GM23338 (cell line): Measurements from ENCODE around the gene NXN. TPM values are rescaled to one million over a fixed set of nuclear protein-coding genes. Genes with fewer than 3 reads are reported as not detected.

Source experiments
- ATAC-seq: fragments of 200-7000 bp; cut with Tn5 transposase; 3 replicates; pipeline ENCODE4 v1.9.1; 2020
- DNase-seq: peaks from one replicate; pipeline ENCODE4 v3.0.0-alpha.2; 2015; ENCODE audit warnings: low spot score
- H2AFZ ChIP-seq: fragments of 200-600 bp; sonication (generic); 2 replicates; pipeline ENCODE4 v1.8.0; 2016; ENCODE audit warnings: antibody characterized with exemption, mild to moderate bottlenecking, moderate library complexity
- H3F3A ChIP-seq: fragments of 200-600 bp; sonication (generic); replicated peaks from 2 replicates; pipeline ENCODE4 v1.8.0; 2017; ENCODE audit warnings: antibody characterized with exemption, mixed run types, low read depth
- H3K27ac ChIP-seq: fragments of 200-600 bp; sonication (generic); 2 replicates; pipeline ENCODE4 v1.6.1; 2016; ENCODE audit warnings: low read depth
- H3K27me3 ChIP-seq: fragments of 200-600 bp; sonication (generic); 2 replicates; pipeline ENCODE4 v1.8.0; 2016; ENCODE audit warnings: mild to moderate bottlenecking, mixed run types, moderate library complexity; ENCODE audit not compliant: insufficient read depth
- H3K36me3 ChIP-seq: fragments of 200-600 bp; sonication (generic); 2 replicates; pipeline ENCODE4 v1.8.0; 2016; ENCODE audit warnings: mild to moderate bottlenecking; ENCODE audit not compliant: insufficient read depth
- H3K4me1 ChIP-seq: fragments of 200-600 bp; sonication (generic); 2 replicates; pipeline ENCODE4 v1.8.0; 2016; ENCODE audit warnings: mild to moderate bottlenecking, moderate library complexity; ENCODE audit not compliant: insufficient read depth
- H3K4me2 ChIP-seq: fragments of 200-600 bp; sonication (generic); 2 replicates; pipeline ENCODE4 v1.7.1; 2017; ENCODE audit warnings: mixed run types
- H3K4me3 ChIP-seq: fragments of 200-600 bp; sonication (generic); 2 replicates; pipeline ENCODE4 v1.6.1; 2016; ENCODE audit warnings: mixed run types
- H3K79me2 ChIP-seq: fragments of 200-600 bp; sonication (generic); replicated peaks from 2 replicates; pipeline ENCODE4 v1.8.0; 2017; ENCODE audit warnings: mild to moderate bottlenecking; ENCODE audit not compliant: insufficient read depth
- H3K9me2 ChIP-seq: fragments of 200-600 bp; sonication (generic); 2 replicates; pipeline ENCODE4 v1.8.0; 2017; ENCODE audit not compliant: insufficient read depth
- H4K20me1 ChIP-seq: fragments of 200-600 bp; sonication (generic); replicated peaks from 2 replicates; pipeline ENCODE4 v1.8.0; 2017; ENCODE audit warnings: mild to moderate bottlenecking; ENCODE audit not compliant: insufficient read depth
- H3K27ac Mint-ChIP-seq: 2 replicates; pipeline ENCODE4 v1.8.0; 2020; ENCODE audit warnings: inconsistent platforms, mild to moderate bottlenecking, moderate library complexity, mixed read lengths
- H3K27me3 Mint-ChIP-seq: 3 replicates; pipeline ENCODE4 v1.8.0; 2022; ENCODE audit warnings: low read depth, mild to moderate bottlenecking, moderate library complexity, mixed read lengths, inconsistent platforms; ENCODE audit not compliant: insufficient read depth, poor library complexity
- H3K36me3 Mint-ChIP-seq: 3 replicates; pipeline ENCODE4 v1.8.0; 2021; ENCODE audit warnings: low read depth, mild to moderate bottlenecking, inconsistent platforms, moderate library complexity, mixed read lengths
- H3K4me1 Mint-ChIP-seq: 3 replicates; pipeline ENCODE4 v1.8.0; 2020; ENCODE audit warnings: mild to moderate bottlenecking, inconsistent platforms, mixed read lengths
- H3K4me3 Mint-ChIP-seq: 3 replicates; pipeline ENCODE4 v1.8.0; 2021; ENCODE audit warnings: moderate library complexity, mild to moderate bottlenecking, inconsistent platforms, mixed read lengths
- H3K9me3 Mint-ChIP-seq: 3 replicates; pipeline ENCODE4 v1.8.0; 2020; ENCODE audit warnings: moderate library complexity, mild to moderate bottlenecking, inconsistent platforms, mixed read lengths
- CREB1 ChIP-seq: fragments of 250-450 bp; sonication (Bioruptor Pico); IDR thresholded peaks from 2 replicates; pipeline ENCODE4 v1.5.0; 2020; ENCODE audit warnings: low read depth, mild to moderate bottlenecking, moderate library complexity
- EZH2phosphoT487 ChIP-seq: fragments of 200-600 bp; sonication (generic); IDR thresholded peaks from one replicate; pipeline ENCODE4 v1.8.1; 2018; ENCODE audit warnings: antibody characterized with exemption; ENCODE audit not compliant: unreplicated experiment
- JUNB ChIP-seq: IDR thresholded peaks from one replicate; pipeline ENCODE4 v1.6.1; 2016; ENCODE audit warnings: antibody characterized with exemption; ENCODE audit not compliant: unreplicated experiment
- NANOG ChIP-seq: IDR thresholded peaks from 2 replicates; pipeline ENCODE4 v1.6.1; 2016; ENCODE audit warnings: antibody characterized with exemption, borderline replicate concordance
- POLR2AphosphoS5 ChIP-seq: IDR thresholded peaks from 2 replicates; pipeline ENCODE4 v1.6.1; 2016; ENCODE audit warnings: antibody characterized with exemption, low read depth
- STAT1 ChIP-seq: IDR thresholded peaks from one replicate; pipeline ENCODE4 v1.6.1; 2016; ENCODE audit warnings: antibody characterized with exemption; ENCODE audit not compliant: unreplicated experiment
- ZNF114 ChIP-seq: fragments of 250-450 bp; sonication (Bioruptor Pico); IDR thresholded peaks from 2 replicates; pipeline ENCODE4 v1.5.0; 2020; ENCODE audit warnings: mild to moderate bottlenecking, moderate library complexity
- ZNF331 ChIP-seq: fragments of 250-450 bp; sonication (Bioruptor Pico); IDR thresholded peaks from 2 replicates; pipeline ENCODE4 v1.5.0; 2020; ENCODE audit warnings: low read depth, mild to moderate bottlenecking, moderate library complexity
- polyA plus RNA-seq: library from polyadenylated mRNA; unstranded; fragments of >200 nt; fragmentation: Nextera tagmentation; extraction: Ambion mirVana; gene quantifications from 2 replicates; pipeline ENCODE4 v1.2.1, GENCODE V29; 2016
- total RNA-seq: library from RNA; depleted of rRNA; stranded (reverse); fragments of >200 nt; shearing (Covaris generic); gene quantifications from 2 replicates; pipeline ENCODE4 v1.2.3, GENCODE V29; 2014
- TF ChIP-seq, protein P1 (sequence below): IDR thresholded peaks from 2 replicates; pipeline ENCODE4 v1.6.1; 2016; ENCODE audit warnings: antibody characterized with exemption
- TF ChIP-seq, protein P2 (sequence below): fragments of 250-450 bp; sonication (Bioruptor Pico); IDR thresholded peaks from 2 replicates; pipeline ENCODE4 v1.5.0; 2020; ENCODE audit warnings: mild to moderate bottlenecking, moderate library complexity
- TF ChIP-seq, protein P3 (sequence below), 2 experiments: fragments of 200-600 bp in 1 of 2; sonication (generic) in 1 of 2; conservative IDR thresholded peaks; 2 replicates each; pipeline versions ENCODE4 v1.5.1 to v1.6.1; 2016 to 2017; ENCODE audit warnings: antibody characterized with exemption in 2 of 2, low read depth in 2 of 2, mild to moderate bottlenecking in 2 of 2, moderate library complexity in 1 of 2
- TF ChIP-seq, protein P4 (sequence below): IDR thresholded peaks from one replicate; pipeline ENCODE4 v1.6.1; 2018; ENCODE audit warnings: antibody characterized with exemption; ENCODE audit not compliant: unreplicated experiment

Gene NXN
- total and polyA plus RNA-seq, 2 experiments from 2014 or later = 31.8 to 105 TPM

DNA sequence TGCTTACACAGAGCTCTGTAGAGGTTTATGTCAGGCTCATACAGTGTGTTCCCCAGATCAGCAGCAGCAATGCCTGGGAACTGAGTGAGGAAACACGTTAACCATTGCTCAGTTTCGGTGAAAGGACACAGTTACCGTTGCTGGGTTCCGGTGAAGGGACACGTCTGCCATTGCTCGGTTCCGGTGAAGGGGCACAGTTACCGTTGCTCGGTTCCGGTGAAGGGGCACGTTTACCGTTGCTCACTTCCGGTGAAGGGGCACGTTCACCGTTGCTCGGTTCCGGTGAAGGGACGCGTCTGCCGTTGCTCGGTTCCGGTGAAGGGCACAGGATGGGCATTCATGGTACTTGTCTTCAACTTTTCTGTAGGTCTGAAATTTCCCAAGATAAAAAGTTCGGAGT, 115.7 kb downstream of the NXN start (continued):
- TF ChIP-seq, protein P1, sequence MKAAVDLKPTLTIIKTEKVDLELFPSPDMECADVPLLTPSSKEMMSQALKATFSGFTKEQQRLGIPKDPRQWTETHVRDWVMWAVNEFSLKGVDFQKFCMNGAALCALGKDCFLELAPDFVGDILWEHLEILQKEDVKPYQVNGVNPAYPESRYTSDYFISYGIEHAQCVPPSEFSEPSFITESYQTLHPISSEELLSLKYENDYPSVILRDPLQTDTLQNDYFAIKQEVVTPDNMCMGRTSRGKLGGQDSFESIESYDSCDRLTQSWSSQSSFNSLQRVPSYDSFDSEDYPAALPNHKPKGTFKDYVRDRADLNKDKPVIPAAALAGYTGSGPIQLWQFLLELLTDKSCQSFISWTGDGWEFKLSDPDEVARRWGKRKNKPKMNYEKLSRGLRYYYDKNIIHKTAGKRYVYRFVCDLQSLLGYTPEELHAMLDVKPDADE = no peak
- TF ChIP-seq NANOG = no peak

DNA sequence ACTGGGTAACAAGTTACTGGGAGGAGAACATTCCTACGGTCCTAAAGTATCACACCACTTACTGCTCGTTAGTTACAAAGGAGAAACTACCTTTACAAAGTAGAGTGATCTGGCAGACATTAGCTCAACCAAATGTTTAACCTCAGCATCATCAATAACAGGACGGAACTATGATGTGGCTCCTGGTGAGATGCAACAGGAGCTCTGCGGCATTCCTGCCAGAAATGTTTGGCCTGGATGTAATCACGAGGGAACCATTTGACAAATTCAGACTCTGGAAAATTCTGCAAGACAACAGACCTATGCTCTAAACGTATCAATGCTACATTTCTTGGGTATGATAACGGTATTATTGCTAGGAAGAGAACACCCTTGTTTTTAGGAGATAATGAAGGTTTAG, 117.0 kb downstream of the NXN start:
- H3K4me3 ChIP-seq = no peak overlapping the region
- H3K36me3 ChIP-seq = no peaks in the 10 kb centered on the region
- ATAC-seq (no peak), DNase-seq (no peak)
- no peaks in the 10 kb centered on the region for H3K27me3 ChIP-seq
- H2AFZ ChIP-seq = no peak overlapping the region
- no peaks in the 10 kb centered on the region; the same call in 1 of the 2 replicates for H3K4me1 ChIP-seq
- no peaks in the 10 kb centered on the region for H3K9me3 Mint-ChIP-seq
- no peak overlapping the region for H3K27ac Mint-ChIP-seq
- H3K79me2 ChIP-seq = peaks cover 72% of the 10 kb centered on the region
- H4K20me1 ChIP-seq = peaks cover 19% of the 10 kb centered on the region
- peaks cover 5% of the 10 kb centered on the region; the same call in 1 of the 3 replicates for H3K36me3 Mint-ChIP-seq
- no peak overlapping the region for H3K27ac ChIP-seq
- no peaks in the 10 kb centered on the region for H3K9me2 ChIP-seq
- no peak overlapping the region for H3K4me2 ChIP-seq
- no peaks in the 10 kb centered on the region for H3F3A ChIP-seq
- no peak overlapping the region for H3K4me3 Mint-ChIP-seq
- H3K4me1 Mint-ChIP-seq = peaks cover 7% of the 10 kb centered on the region
- H3K27me3 Mint-ChIP-seq = peaks cover 10% of the 10 kb centered on the region
- TF ChIP-seq ZNF331 (no peak), POLR2AphosphoS5 (no peak), ZNF114 (CRISPR knock-in tag) (no peak), EZH2phosphoT487 (no peak), CREB1 (no peak), NANOG (no peak), JUNB (no peak), STAT1 (no peak)
- TF ChIP-seq, protein P2, sequence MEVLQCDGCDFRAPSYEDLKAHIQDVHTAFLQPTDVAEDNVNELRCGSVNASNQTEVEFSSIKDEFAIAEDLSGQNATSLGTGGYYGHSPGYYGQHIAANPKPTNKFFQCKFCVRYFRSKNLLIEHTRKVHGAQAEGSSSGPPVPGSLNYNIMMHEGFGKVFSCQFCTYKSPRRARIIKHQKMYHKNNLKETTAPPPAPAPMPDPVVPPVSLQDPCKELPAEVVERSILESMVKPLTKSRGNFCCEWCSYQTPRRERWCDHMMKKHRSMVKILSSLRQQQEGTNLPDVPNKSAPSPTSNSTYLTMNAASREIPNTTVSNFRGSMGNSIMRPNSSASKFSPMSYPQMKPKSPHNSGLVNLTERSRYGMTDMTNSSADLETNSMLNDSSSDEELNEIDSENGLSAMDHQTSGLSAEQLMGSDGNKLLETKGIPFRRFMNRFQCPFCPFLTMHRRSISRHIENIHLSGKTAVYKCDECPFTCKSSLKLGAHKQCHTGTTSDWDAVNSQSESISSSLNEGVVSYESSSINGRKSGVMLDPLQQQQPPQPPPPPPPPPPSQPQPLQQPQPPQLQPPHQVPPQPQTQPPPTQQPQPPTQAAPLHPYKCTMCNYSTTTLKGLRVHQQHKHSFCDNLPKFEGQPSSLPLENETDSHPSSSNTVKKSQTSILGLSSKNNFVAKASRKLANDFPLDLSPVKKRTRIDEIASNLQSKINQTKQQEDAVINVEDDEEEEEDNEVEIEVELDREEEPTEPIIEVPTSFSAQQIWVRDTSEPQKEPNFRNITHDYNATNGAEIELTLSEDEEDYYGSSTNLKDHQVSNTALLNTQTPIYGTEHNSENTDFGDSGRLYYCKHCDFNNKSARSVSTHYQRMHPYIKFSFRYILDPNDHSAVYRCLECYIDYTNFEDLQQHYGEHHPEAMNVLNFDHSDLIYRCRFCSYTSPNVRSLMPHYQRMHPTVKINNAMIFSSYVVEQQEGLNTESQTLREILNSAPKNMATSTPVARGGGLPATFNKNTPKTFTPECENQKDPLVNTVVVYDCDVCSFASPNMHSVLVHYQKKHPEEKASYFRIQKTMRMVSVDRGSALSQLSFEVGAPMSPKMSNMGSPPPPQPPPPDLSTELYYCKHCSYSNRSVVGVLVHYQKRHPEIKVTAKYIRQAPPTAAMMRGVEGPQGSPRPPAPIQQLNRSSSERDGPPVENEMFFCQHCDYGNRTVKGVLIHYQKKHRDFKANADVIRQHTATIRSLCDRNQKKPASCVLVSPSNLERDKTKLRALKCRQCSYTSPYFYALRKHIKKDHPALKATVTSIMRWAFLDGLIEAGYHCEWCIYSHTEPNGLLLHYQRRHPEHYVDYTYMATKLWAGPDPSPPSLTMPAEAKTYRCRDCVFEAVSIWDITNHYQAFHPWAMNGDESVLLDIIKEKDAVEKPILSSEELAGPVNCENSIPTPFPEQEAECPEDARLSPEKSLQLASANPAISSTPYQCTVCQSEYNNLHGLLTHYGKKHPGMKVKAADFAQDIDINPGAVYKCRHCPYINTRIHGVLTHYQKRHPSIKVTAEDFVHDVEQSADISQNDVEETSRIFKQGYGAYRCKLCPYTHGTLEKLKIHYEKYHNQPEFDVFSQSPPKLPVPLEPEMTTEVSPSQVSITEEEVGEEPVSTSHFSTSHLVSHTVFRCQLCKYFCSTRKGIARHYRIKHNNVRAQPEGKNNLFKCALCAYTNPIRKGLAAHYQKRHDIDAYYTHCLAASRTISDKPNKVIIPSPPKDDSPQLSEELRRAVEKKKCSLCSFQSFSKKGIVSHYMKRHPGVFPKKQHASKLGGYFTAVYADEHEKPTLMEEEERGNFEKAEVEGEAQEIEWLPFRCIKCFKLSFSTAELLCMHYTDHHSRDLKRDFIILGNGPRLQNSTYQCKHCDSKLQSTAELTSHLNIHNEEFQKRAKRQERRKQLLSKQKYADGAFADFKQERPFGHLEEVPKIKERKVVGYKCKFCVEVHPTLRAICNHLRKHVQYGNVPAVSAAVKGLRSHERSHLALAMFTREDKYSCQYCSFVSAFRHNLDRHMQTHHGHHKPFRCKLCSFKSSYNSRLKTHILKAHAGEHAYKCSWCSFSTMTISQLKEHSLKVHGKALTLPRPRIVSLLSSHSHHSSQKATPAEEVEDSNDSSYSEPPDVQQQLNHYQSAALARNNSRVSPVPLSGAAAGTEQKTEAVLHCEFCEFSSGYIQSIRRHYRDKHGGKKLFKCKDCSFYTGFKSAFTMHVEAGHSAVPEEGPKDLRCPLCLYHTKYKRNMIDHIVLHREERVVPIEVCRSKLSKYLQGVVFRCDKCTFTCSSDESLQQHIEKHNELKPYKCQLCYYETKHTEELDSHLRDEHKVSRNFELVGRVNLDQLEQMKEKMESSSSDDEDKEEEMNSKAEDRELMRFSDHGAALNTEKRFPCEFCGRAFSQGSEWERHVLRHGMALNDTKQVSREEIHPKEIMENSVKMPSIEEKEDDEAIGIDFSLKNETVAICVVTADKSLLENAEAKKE = no peak
- TF ChIP-seq, protein P1 = no peak
- TF ChIP-seq, protein P3, sequence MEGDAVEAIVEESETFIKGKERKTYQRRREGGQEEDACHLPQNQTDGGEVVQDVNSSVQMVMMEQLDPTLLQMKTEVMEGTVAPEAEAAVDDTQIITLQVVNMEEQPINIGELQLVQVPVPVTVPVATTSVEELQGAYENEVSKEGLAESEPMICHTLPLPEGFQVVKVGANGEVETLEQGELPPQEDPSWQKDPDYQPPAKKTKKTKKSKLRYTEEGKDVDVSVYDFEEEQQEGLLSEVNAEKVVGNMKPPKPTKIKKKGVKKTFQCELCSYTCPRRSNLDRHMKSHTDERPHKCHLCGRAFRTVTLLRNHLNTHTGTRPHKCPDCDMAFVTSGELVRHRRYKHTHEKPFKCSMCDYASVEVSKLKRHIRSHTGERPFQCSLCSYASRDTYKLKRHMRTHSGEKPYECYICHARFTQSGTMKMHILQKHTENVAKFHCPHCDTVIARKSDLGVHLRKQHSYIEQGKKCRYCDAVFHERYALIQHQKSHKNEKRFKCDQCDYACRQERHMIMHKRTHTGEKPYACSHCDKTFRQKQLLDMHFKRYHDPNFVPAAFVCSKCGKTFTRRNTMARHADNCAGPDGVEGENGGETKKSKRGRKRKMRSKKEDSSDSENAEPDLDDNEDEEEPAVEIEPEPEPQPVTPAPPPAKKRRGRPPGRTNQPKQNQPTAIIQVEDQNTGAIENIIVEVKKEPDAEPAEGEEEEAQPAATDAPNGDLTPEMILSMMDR (conservative IDR thresholded peaks at IDR 0.05; ENCODE audit: low read depth in 2 of 2) = no peak
- TF ChIP-seq, protein P4, sequence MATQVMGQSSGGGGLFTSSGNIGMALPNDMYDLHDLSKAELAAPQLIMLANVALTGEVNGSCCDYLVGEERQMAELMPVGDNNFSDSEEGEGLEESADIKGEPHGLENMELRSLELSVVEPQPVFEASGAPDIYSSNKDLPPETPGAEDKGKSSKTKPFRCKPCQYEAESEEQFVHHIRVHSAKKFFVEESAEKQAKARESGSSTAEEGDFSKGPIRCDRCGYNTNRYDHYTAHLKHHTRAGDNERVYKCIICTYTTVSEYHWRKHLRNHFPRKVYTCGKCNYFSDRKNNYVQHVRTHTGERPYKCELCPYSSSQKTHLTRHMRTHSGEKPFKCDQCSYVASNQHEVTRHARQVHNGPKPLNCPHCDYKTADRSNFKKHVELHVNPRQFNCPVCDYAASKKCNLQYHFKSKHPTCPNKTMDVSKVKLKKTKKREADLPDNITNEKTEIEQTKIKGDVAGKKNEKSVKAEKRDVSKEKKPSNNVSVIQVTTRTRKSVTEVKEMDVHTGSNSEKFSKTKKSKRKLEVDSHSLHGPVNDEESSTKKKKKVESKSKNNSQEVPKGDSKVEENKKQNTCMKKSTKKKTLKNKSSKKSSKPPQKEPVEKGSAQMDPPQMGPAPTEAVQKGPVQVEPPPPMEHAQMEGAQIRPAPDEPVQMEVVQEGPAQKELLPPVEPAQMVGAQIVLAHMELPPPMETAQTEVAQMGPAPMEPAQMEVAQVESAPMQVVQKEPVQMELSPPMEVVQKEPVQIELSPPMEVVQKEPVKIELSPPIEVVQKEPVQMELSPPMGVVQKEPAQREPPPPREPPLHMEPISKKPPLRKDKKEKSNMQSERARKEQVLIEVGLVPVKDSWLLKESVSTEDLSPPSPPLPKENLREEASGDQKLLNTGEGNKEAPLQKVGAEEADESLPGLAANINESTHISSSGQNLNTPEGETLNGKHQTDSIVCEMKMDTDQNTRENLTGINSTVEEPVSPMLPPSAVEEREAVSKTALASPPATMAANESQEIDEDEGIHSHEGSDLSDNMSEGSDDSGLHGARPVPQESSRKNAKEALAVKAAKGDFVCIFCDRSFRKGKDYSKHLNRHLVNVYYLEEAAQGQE = no peak
